HepG2 (cell line): ENCODE measurements around the gene MRM2.

Experiments used
- AFF4 ChIP-seq: sonication (generic); formaldehyde crosslinking; IDR thresholded peaks from 2 replicates; pipeline ENCODE4 v1.4.0; 2020; ENCODE audit warnings: missing genetic modification reagents
- CBX2 ChIP-seq, 2 experiments: fragments of 200-600 bp in 1 of 2; sonication (generic); formaldehyde crosslinking in 1 of 2; IDR thresholded peaks; 2 replicates each; pipeline versions ENCODE4 v1.7.0 to v1.8.1; 2018 to 2022; ENCODE audit warnings: low read depth in 2 of 2, low read length in 1 of 2, mild to moderate bottlenecking in 1 of 2, missing genetic modification reagents in 1 of 2
- CHD4 ChIP-seq: fragments of 200-600 bp; sonication (generic); IDR thresholded peaks from 2 replicates; pipeline ENCODE4 v1.7.0; 2017; ENCODE audit warnings: mild to moderate bottlenecking, low read length, borderline replicate concordance
- CREM ChIP-seq, 2 experiments: sonication (generic) in 1 of 2; formaldehyde crosslinking in 1 of 2; IDR thresholded peaks; 2 replicates each; pipeline versions ENCODE4 v1.4.0 to v1.6.1; 2016 to 2020; ENCODE audit warnings: antibody characterized with exemption in 1 of 2, mild to moderate bottlenecking in 1 of 2, missing genetic modification reagents in 1 of 2
- CTCF ChIP-seq: sonication (generic); formaldehyde crosslinking; IDR thresholded peaks from 2 replicates; pipeline ENCODE4 v1.5.0; 2020; ENCODE audit warnings: mild to moderate bottlenecking, missing genetic modification reagents, moderate library complexity
- PATZ1 ChIP-seq: sonication (generic); formaldehyde crosslinking; IDR thresholded peaks from 2 replicates; pipeline ENCODE4 v1.4.0; 2020; ENCODE audit warnings: missing genetic modification reagents
- PLSCR1 ChIP-seq: sonication (generic); formaldehyde crosslinking; IDR thresholded peaks from 2 replicates; pipeline ENCODE4 v1.5.0; 2020; ENCODE audit warnings: missing genetic modification reagents, mild to moderate bottlenecking, borderline replicate concordance
- PRPF4 ChIP-seq: fragments of 200-400 bp; formaldehyde crosslinking; IDR thresholded peaks from 2 replicates; pipeline ENCODE4 v1.6.1; 2016; ENCODE audit warnings: low read length, low read depth; ENCODE audit not compliant: poor library complexity, severe bottlenecking
- RAD21 ChIP-seq: fragments of 450-650 bp; formaldehyde crosslinking; IDR thresholded peaks from 2 replicates; pipeline ENCODE4 v1.5.0; 2020; ENCODE audit warnings: mild to moderate bottlenecking
- SKI ChIP-seq: fragments of 450-650 bp; IDR thresholded peaks from one replicate; pipeline ENCODE4 v1.6.1; 2018; ENCODE audit warnings: mild to moderate bottlenecking; ENCODE audit not compliant: partially characterized antibody

GRCh38 chr7:2200584-2200980 lies 41.4 kb downstream of the MRM2 start:
- TF ChIP-seq PLSCR1 (CRISPR knock-in tag) (no peak), CHD4 (no peak), CBX2 (IDR thresholded peaks at IDR 0.05; ENCODE audit: low read depth, low read length) (no peak), CBX2 (CRISPR knock-in tag; IDR thresholded peaks at IDR 0.05; ENCODE audit: low read depth) (no peak), SKI (no peak), CREM (IDR thresholded peaks at IDR 0.05) (no peak), CREM (CRISPR knock-in tag; IDR thresholded peaks at IDR 0.05) (no peak), PRPF4 (no peak), CTCF (CRISPR knock-in tag) (no peak), PATZ1 (CRISPR knock-in tag) (no peak), AFF4 (no peak), RAD21 (CRISPR knock-in tag) (no peak)
